Ascending aorta (tissue), 2 donors: ENCODE results near the gene NNT. TPM values are rescaled to one million over a fixed set of nuclear protein-coding genes. Genes with fewer than 3 reads are reported as not detected.
"Not testable (repeated sequence)": the region's sequence is repeated elsewhere in the genome, so short reads cannot be mapped to it uniquely, and the experiment has no call there.

Experiments used
- DNase-seq, 2 donors: peaks; one replicate each; pipeline ENCODE4 v3.0.0-alpha.2; 2019; ENCODE audit warnings: low spot score in 2 of 2
- H3K27ac ChIP-seq, 2 donors: fragments of 200-600 bp; sonication (generic); one replicate each; pipeline ENCODE4 v1.5.1; 2016 to 2017; ENCODE audit warnings: mild to moderate bottlenecking in 1 of 2
- H3K27me3 ChIP-seq: fragments of 200-600 bp; sonication (generic); one replicate; pipeline ENCODE4 v1.5.1; 2017
- H3K36me3 ChIP-seq, 2 donors: fragments of 200-600 bp; sonication (generic); one replicate each; pipeline ENCODE4 v1.5.1; 2016
- H3K4me1 ChIP-seq, 2 donors: fragments of 200-600 bp; sonication (generic); one replicate each; pipeline ENCODE4 v1.5.1; 2016 to 2017; ENCODE audit warnings: mild to moderate bottlenecking in 1 of 2
- H3K4me3 ChIP-seq, 2 donors: fragments of 200-600 bp; sonication (generic); one replicate each; pipeline ENCODE4 v1.5.1; 2016 to 2017; ENCODE audit warnings: mild to moderate bottlenecking in 1 of 2
- H3K9me3 ChIP-seq, 2 donors: fragments of 200-600 bp; sonication (generic); one replicate each; pipeline ENCODE4 v1.5.1; 2016
- CTCF ChIP-seq, 3 experiments: fragments of 200-600 bp in 2 of 3; fragments of 450-650 bp in 1 of 3; sonication (generic) in 2 of 3; IDR thresholded peaks; one replicate each; pipeline ENCODE4 v1.5.1; 2016 to 2019; ENCODE audit warnings: antibody characterized with exemption in 3 of 3, mild to moderate bottlenecking in 1 of 3, moderate library complexity in 1 of 3
- intact Hi-C: fragments of 100-400 bp; cut with DNase I; formaldehyde crosslinking; loops from one replicate; pipeline ENCODE4 v1.15.1; 2023
- total RNA-seq: library from RNA; depleted of rRNA; stranded (reverse); fragments of >200 nt; gene quantifications from one replicate; pipeline ENCODE4 v1.1.0, GENCODE V29; 2016

The NNT gene
- total RNA-seq, 1 donor from 2014 or later = 13.3 TPM

GRCh38 chr5:43687275-43687674 is 84.3 kb downstream of the NNT start:
- no peak for DNase-seq
- no peaks in the 10 kb centered on the region for H3K36me3 ChIP-seq
- no peak overlapping the region for H3K4me3 ChIP-seq
- no peaks in the 10 kb centered on the region for H3K27me3 ChIP-seq
- intact Hi-C loops = loop anchor here (10.0 kb wide), 1 partner anchor 52 kb away; no protein-coding TSS in a partner anchor
- no peaks in the 10 kb centered on the region for H3K9me3 ChIP-seq
- peaks cover 8 to 30% of the 10 kb centered on the region in 2 donors for H3K4me1 ChIP-seq
- no peak overlapping the region for H3K27ac ChIP-seq
- TF ChIP-seq CTCF (IDR thresholded peaks at IDR 0.05) = no peak

GRCh38 chr5:43691275-43691674 is 88.3 kb downstream of the NNT start:
- DNase-seq = no peak
- no peak for TF ChIP-seq CTCF (IDR thresholded peaks at IDR 0.05)
- Histone ChIP-seq H3K27me3 (no peaks in the 10 kb centered on the region), H3K36me3 (no peaks in the 10 kb centered on the region), H3K27ac (no peak overlapping the region), H3K4me3 (no peak overlapping the region), H3K9me3 (no peaks in the 10 kb centered on the region), H3K4me1 (peaks cover 0 to 1% of the 10 kb centered on the region in 2 donors)
- intact Hi-C loops = no loop called here

DNA sequence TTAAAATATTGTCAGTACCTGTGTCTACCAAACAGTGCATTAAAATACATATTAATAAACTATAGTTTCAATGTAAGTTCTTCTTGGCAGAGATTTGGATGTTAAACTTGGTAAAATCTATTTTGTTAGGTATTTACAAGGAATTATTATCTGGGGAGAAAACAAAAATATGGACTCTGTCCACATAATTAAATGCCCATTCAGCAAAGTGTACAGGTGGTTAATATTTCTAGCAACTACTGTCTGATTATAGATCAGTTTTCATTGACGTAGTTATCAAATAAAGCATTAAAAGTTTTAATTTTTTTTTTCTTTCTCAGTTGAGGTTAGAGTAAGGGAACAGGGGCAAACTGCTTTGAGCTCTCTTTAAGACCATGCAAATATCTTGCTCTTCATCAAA is 88.9 kb downstream of the NNT start:
- no peak for TF ChIP-seq CTCF (IDR thresholded peaks at IDR 0.05)
- H3K27me3 ChIP-seq = no peaks in the 10 kb centered on the region
- no peak for DNase-seq
- intact Hi-C loops = no loop called here
- H3K4me3 ChIP-seq = no peak overlapping the region
- no peak overlapping the region for H3K27ac ChIP-seq
- no peaks in the 10 kb centered on the region for H3K36me3 ChIP-seq
- H3K9me3 ChIP-seq = no peaks in the 10 kb centered on the region
- H3K4me1 ChIP-seq = no peaks in the 10 kb centered on the region

DNA sequence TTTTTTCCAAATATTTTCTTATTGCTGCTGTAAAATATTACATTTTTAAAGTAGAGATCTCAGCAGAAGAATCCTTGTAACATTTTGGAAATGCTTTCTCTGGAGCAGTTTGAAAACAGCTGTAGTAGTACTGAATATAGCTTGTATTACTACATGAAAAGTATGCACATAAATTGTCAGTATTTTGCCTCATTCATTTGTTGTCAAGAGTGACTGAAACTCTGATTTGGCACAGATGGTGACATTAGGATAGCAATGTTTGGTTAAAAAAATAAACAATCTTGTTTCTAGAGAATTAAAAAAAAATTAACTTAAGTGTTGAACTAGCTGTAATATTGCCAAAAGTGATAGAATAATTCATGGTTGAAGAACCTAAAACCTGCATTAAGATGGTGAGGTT is 90.4 kb downstream of the NNT start:
- H3K9me3 ChIP-seq = no peaks in the 10 kb centered on the region
- H3K4me1 ChIP-seq = no peaks in the 10 kb centered on the region
- no peak for TF ChIP-seq CTCF (IDR thresholded peaks at IDR 0.05)
- intact Hi-C loops = no loop called here
- no peak overlapping the region for H3K4me3 ChIP-seq
- H3K36me3 ChIP-seq = no peaks in the 10 kb centered on the region
- H3K27me3 ChIP-seq = no peaks in the 10 kb centered on the region
- no peak for DNase-seq
- H3K27ac ChIP-seq = no peak overlapping the region

DNA sequence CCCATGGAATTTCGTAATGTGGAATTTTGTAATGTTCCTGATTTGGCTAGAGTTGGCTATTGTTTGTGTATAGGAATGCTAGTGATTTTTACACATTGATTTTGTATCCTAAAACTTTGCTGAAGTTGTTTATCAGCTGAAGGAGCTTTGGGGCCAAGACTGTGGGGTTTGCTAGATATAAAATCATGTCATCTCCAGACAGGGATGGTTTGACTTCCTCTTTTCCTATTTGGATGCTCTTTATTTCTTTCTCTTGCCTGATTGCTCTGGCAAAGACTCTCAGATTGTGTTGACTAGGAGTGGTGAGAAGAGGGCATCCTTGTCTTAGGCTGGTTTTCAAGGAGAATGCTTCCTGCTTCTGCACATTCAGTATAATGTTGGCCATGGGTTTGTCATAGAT is 91.0 kb downstream of the NNT start:
- Histone ChIP-seq H3K9me3 (no peaks in the 10 kb centered on the region), H3K4me3 (no peak overlapping the region), H3K36me3 (no peaks in the 10 kb centered on the region), H3K27me3 (no peaks in the 10 kb centered on the region), H3K27ac (no peak overlapping the region), H3K4me1 (no peaks in the 10 kb centered on the region)
- intact Hi-C loops = no loop called here
- DNase-seq = no peak
- TF ChIP-seq CTCF (IDR thresholded peaks at IDR 0.05) = no peak

DNA sequence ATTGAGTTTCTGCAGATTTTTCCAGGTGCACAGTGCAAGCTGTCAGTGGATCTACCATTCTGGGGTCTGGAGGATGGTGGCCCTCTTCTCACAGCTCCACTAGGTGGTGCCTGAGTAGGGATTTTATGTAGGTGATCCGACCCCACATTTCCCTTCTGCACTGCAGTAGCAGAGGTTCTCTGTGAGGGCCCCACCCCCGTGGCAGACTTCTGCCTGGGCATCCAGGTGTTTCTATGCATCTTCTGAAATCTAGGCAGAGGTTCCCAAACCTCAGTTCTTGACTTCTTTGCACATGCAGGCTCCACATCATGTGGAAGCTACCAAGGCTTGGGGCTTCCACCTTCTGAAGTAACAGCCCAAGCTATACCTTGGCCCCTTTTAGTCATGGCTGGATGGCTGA is 93.5 kb downstream of the NNT start:
- H3K4me1 ChIP-seq, H3K36me3 ChIP-seq, intact Hi-C loops, H3K4me3 ChIP-seq, DNase-seq, H3K27ac ChIP-seq, H3K27me3 ChIP-seq, H3K9me3 ChIP-seq: not testable (repeated sequence)
